Stimulated activated CD4-positive, alpha-beta T cell treated with anti-CD3 and anti-CD28 coated beads, Interleukin-15, amount 100 ng/mL, for 24 hours (primary cell): ENCODE measurements around the gene GPX4.

Source experiments
- DNase-seq: peaks from one replicate; pipeline ENCODE4 v3.0.0-alpha.2; 2020

The GPX4 gene

GRCh38 chr19:1103708-1104310 lies at the start of gene GPX4:
GPX4 (plus strand) TSS chr19:1103994; CDS start chr19:1104044, 50 bp downstream.
- peak; percentile 99 for DNase-seq

- DNase-seq, result no peak
Measured at GRCh38 chr19:1054102-1055027, 49.4 kb upstream of the GPX4 start.

- no peak for DNase-seq
Measured at GRCh38 chr19:1055028-1055425, 48.8 kb upstream of the GPX4 start.

- DNase-seq, result no peak
Measured at GRCh38 chr19:1055886-1056620, 47.7 kb upstream of the GPX4 start.

GRCh38 chr19:1057176-1057855 lies 46.5 kb upstream of the GPX4 start:
- no peak for DNase-seq

GRCh38 chr19:1058112-1058511 lies 45.7 kb upstream of the GPX4 start:
- DNase-seq, result no peak

GRCh38 chr19:1060689-1061088 lies 43.1 kb upstream of the GPX4 start:
- DNase-seq, result no peak

- no peak for DNase-seq
Measured at GRCh38 chr19:1061987-1062386, 41.8 kb upstream of the GPX4 start.

- DNase-seq, result no peak
Measured at GRCh38 chr19:1062387-1063029, 41.3 kb upstream of the GPX4 start.

- DNase-seq, result peak; percentile 64
Measured at GRCh38 chr19:1063030-1063908, 40.5 kb upstream of the GPX4 start.

- no peak for DNase-seq
Measured at GRCh38 chr19:1063909-1064660, 39.7 kb upstream of the GPX4 start.

- peak; percentile 83 for DNase-seq
Measured at GRCh38 chr19:1064661-1065605, 38.9 kb upstream of the GPX4 start.

GRCh38 chr19:1065606-1066109 lies 38.1 kb upstream of the GPX4 start:
- DNase-seq, result no peak

- no peak for DNase-seq
Measured at GRCh38 chr19:1066251-1066747, 37.5 kb upstream of the GPX4 start.

GRCh38 chr19:1066748-1067340 lies 37.0 kb upstream of the GPX4 start, which contains the start of gene ARHGAP45:
ARHGAP45 (plus strand) TSS chr19:1067167; CDS start chr19:1067406, 239 bp downstream.
- peak; percentile 90 for DNase-seq

- no peak for DNase-seq
Measured at GRCh38 chr19:1067341-1067957, 36.3 kb upstream of the GPX4 start.

- DNase-seq, result peak; percentile 71
Measured at GRCh38 chr19:1068009-1069001, 35.5 kb upstream of the GPX4 start.
